ENCODE data around the gene NPSR1.
A peak's percentile ranks its signal among the peaks of the same experiment; 100 is the strongest.
"Not testable (repeated sequence)": the region's sequence is repeated elsewhere in the genome, so short reads cannot be mapped to it uniquely, and the experiment has no call there.

Gene NPSR1

GRCh38 chr7:34657632-34658268 is at the start of gene NPSR1:
Gene NPSR1 (plus strand): TSS chr7:34658218. CDS start chr7:34658413, 195 bp downstream.
- no peak for DNase-seq

- no peak for DNase-seq
Observed at GRCh38 chr7:34612661-34613060, 45.4 kb upstream of the NPSR1 start.

GRCh38 chr7:34620425-34620824 is 37.6 kb upstream of the NPSR1 start:
- DNase-seq = no peak

GRCh38 chr7:34622182-34622581 is 35.8 kb upstream of the NPSR1 start:
- peak; percentile 33 for DNase-seq

GRCh38 chr7:34622771-34623250 is 35.2 kb upstream of the NPSR1 start:
- peak; percentile 75 for DNase-seq

GRCh38 chr7:34628618-34629017 is 29.4 kb upstream of the NPSR1 start:
- DNase-seq = not testable (repeated sequence)

GRCh38 chr7:34652809-34653208 is 5.2 kb upstream of the NPSR1 start:
- DNase-seq = no peak

- no peak for DNase-seq
Observed at GRCh38 chr7:34653787-34654186, 4.2 kb upstream of the NPSR1 start.

- no peak for DNase-seq
Observed at GRCh38 chr7:34655384-34655783, 2.6 kb upstream of the NPSR1 start.

- DNase-seq = no peak
Observed at GRCh38 chr7:34656041-34656440, 2.0 kb upstream of the NPSR1 start.

- no peak for DNase-seq
Observed at GRCh38 chr7:34659472-34660075, 1.6 kb downstream of the NPSR1 start.

GRCh38 chr7:34662058-34662708 is 4.2 kb downstream of the NPSR1 start:
- DNase-seq = no peak

- no peak for DNase-seq
Observed at GRCh38 chr7:34664755-34665154, 6.7 kb downstream of the NPSR1 start.

GRCh38 chr7:34672430-34672829 is 14.4 kb downstream of the NPSR1 start:
- no peak for DNase-seq

GRCh38 chr7:34673066-34673465 is 15.0 kb downstream of the NPSR1 start:
- no peak for DNase-seq

- DNase-seq = no peak
Observed at GRCh38 chr7:34675749-34676374, 17.8 kb downstream of the NPSR1 start.

GRCh38 chr7:34677491-34677890 is 19.5 kb downstream of the NPSR1 start:
- no peak for DNase-seq

- no peak for DNase-seq
Observed at GRCh38 chr7:34687529-34687928, 29.5 kb downstream of the NPSR1 start.

- DNase-seq = no peak
Observed at GRCh38 chr7:34696415-34696814, 38.4 kb downstream of the NPSR1 start.

- DNase-seq = no peak
Observed at GRCh38 chr7:34709771-34710170, 51.8 kb downstream of the NPSR1 start.

- no peak for DNase-seq
Observed at GRCh38 chr7:34718867-34719266, 60.8 kb downstream of the NPSR1 start.

GRCh38 chr7:34719636-34720035 is 61.6 kb downstream of the NPSR1 start:
- DNase-seq = no peak

- no peak for DNase-seq
Observed at GRCh38 chr7:34720289-34720688, 62.3 kb downstream of the NPSR1 start.

- no peak for DNase-seq
Observed at GRCh38 chr7:34723338-34723737, 65.3 kb downstream of the NPSR1 start.

Data from NCI-H774 (cell line).